HG02852 (cell line): ENCODE results near the gene EDN3.

Experiments
- ATAC-seq: cut with Tn5 transposase; IDR thresholded peaks from one replicate; pipeline ENCODE4 v1.9.1; 2021; ENCODE audit warnings: mild to moderate bottlenecking, moderate library complexity; ENCODE audit not compliant: unreplicated experiment

Gene EDN3

GRCh38 chr20:59300333-59301081 is at the start of gene EDN3:
Gene EDN3 (plus strand): TSS chr20:59300611. CDS start chr20:59300813, 202 bp downstream.
- ATAC-seq, result no peak

DNA sequence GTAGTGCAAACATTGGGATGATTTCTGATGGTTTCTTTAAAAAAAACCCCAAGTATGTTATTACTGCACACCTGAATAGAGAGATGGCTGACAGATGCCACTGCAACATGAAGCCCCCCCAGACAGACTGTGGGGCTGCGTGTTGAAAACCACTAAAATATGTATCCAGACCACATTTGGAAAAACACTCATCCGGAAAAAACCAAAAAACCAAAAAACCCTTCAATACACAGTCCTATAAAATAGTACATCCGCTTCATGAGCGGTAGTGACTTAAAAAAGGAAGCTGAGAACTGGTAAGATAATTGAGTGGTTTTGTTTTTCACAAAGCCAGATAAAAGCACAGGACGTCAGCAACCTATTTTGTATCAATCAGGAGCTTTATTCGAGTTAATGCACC is 47.1 kb upstream of the EDN3 start:
- no peak for ATAC-seq

DNA sequence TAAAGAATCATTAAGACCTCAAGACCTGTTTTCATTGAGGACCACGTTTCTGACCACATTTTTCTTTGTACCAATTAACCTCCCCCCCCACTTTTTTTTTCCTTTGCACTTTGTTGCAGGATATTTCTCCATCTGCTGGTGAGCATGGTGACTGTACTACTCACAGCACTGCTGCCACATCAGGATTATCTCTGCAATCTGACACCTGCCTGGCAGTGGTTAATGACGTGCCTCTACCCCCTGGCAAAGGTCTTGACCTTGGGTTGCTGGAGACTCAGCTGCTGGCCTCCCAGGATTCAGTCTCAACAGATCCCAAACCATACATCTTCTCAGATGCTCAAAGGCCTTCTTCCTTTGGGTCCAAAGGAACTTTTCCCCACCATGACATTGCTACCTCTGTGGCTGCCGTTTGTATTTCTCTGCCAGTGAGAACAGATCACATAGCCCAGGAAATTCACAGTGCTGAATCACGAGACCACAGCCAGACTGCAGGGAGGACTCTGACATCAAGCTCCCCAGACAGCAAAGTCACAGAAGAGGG is 46.6 kb upstream of the EDN3 start:
- no peak for ATAC-seq

GRCh38 chr20:59255256-59255655 is 45.2 kb upstream of the EDN3 start:
- no peak for ATAC-seq

GRCh38 chr20:59258221-59258621 is 42.2 kb upstream of the EDN3 start:
- no peak for ATAC-seq

DNA sequence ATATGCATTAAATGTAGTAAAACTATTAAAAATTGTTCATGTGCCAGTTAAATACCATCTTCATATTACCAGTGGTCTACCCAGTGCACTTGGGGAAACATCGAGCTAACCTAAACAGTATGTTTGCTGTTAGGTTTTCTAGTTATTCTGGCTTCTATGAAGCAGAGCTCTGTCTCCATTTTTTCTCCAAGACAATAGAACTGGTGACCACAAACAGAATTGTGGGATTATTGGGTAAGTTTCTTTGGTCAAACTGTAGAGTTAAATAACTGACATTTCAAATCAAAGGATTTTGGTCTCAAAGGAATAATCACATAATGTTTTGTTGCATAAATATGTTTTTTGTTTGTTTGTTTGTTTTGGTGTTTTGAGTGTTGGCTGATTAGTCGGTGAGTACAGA is 40.5 kb upstream of the EDN3 start:
- no peak for ATAC-seq

DNA sequence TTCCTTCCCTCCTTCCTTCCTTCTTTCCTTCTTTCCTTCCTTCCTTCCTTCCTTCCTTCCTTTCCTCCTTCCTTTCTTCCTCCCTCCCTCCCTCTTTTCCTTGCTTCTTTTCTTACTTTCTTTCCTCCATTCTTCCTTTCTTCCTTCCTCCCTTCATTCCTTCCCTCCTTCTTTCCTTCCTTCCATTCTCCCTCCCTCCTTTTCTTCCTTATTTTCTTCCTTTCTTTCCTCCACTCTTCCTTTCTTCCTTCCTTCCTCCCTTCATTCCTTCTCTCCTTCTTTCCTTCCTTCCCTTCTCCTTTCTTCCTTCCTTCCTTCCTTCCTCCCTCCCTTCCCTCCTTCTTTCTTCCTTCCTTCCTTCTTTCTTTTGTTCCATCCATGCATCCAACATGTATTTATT is 35.1 kb upstream of the EDN3 start:
- no peak for ATAC-seq

DNA sequence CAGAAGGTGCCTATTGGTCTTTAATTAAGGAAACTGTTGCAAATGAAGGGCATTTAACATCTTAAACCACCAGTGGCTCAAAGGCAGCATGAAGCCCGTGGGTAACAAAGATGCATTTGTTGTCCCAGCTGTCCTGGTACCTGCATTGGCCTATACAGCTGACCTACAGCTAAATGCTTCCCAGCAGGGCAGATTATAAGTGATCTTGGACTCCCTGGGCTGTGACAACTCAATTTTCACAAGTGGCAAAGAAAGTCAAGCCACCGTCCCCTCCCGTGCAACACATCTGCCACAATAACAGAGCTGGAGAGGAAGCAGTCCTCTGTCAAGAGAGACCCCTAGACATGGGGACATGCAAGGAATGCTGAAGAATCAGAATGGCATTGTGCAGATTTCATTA is 31.5 kb upstream of the EDN3 start:
- no peak for ATAC-seq

DNA sequence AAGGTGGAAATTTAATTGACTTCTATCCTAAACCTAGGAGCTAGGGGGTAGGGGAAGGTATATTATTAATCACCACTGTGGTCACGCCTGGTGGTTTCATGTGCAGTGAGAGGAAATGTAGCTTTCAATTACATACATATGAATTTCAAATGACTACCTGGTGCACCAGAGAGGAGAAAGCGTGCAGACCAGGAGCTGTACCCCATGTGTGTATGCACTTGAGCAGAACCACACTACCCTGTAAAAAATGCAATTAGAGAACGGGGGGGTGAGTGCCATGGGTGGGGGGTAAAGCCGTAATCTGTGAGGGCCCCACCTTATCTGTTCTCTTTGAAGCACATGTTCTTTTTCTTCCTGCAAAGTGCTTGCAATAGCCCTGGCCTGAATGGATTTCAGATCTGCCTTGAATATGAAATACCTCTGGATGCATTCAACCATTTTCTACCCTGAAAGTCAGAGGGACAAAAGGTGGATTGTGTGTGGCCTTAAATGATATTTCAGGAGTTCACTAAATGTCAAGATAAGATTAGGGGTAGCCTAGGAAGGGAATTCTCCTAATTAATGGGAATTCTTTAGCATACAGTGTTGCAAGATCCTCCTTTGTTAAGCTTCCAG is 30.9 kb upstream of the EDN3 start:
- no peak for ATAC-seq

DNA sequence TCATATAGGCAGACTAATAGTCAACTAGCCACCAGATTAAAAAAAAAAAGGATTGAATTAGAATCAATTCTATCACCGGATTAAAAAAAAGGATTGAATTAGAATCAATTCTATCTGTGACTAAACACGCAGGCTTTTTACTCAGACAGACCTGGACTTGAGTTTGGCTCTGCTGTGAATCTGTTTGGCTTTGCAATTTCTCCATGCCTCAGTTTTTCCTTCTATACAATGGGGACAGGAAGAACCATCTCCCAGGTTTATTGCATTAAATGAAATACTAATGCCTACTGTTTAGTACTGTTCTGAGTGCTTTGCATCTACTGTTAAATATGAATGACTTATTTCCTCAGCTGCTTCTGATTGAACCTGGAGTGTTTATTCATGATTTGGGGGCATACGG is 30.0 kb upstream of the EDN3 start:
- no peak for ATAC-seq

- ATAC-seq, result no peak
These were observed 26.6 kb upstream of the EDN3 start for GRCh38 chr20:59273739-59274357.

DNA sequence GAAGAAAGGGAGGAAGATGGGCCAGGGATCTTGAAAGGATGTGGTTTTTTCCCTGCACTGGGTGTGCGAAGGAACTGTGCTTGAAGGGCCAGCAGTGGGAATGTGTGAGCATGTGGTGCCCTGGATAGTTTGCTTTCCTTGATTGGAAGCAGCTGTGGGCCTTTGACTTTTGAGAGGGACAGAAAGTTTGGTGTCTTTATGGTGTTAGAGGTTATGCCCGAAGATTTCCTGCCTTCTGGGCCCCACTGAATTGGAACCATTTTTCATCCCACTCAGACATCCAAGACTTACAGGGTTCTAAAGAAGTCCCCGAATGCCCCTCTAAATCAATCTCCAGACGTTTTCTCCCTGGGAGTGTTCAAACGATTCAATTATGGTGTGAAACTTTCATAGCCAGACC is 23.5 kb upstream of the EDN3 start:
- ATAC-seq, result no peak

DNA sequence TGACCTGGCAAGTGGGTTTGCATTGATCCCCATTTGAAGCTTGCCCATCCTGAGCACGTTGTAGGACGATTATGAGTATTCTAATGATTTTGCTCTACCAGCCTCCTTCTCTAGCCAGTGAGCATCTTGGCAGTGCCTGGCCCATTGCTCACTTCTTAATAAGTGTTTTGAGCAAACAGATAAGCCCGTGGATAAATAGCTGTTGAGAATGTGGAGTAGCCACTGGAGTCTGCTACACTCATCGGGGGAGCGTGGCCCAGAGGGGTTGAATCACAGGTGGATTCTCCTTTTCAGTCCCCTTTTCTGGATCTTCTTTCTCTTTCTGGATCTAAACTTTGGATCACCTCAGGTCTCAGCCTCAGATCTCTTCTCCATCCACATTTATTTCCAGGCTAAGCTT is 15.9 kb upstream of the EDN3 start:
- no peak for ATAC-seq

DNA sequence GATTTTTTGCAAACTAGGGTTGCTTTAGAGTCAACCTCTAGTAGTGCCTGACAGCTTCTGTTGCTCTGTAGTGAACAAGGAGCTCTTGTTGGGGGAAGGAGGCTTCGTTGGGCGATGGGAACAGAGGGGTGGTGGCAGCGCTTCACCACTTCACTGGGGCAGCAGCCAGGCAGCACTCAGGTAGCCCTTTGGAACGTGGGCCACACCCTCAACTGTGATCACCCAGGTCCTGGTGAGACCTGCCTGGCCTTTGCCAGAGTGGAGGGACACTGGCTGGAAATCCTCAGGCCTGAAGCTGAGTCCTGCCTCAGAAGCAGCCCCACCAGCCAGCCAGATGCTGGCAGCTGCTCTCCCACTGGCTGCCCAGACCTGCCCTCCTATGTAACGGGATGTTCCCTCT is 10.4 kb upstream of the EDN3 start:
- ATAC-seq, result no peak

- ATAC-seq, result no peak
These were observed 8.5 kb upstream of the EDN3 start for GRCh38 chr20:59291740-59292383.

DNA sequence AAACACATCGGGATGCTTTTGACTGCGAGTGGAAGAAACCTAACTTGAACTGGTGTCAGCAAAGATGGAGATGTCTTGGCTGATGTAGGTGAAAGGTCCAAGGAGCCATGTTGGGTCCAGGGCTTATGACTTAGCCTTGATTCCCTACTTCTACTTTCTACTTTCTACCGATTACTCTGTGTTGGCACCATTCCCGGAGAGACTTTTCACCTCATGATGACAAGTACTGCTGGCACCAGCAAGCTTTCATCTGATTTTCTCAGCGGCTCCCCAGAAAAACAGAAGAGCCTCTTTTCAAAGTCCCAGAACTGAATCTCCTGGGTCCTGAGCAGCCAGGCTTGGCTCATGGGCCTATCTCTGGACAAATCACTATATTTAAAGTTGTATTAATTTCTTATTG is 4.9 kb upstream of the EDN3 start:
- ATAC-seq, result no peak

- no peak for ATAC-seq
These were observed 2.7 kb upstream of the EDN3 start for GRCh38 chr20:59297686-59298085.

DNA sequence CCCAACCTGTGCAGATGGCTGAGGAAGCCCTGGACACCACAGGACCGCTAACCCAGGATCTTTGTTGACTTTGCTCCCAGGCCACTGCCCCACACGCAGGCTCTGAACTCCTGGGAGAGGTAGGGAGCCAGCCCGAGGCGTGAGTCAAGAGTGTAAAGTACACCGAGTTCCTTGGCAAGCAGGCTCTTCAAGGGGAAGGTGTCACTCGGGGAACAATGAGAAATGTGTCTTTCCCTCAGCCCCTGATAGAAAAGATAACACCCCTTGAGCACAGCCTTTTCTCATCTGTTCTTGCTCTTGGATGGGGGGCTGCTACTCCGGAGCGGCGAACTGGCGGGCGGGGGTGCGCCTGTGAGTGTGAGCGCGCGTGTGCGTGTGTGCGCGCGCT is 472 bp upstream of the EDN3 start:
- ATAC-seq, result no peak

- ATAC-seq, result no peak
These were observed 1.1 kb downstream of the EDN3 start for GRCh38 chr20:59301343-59302007.

- no peak for ATAC-seq
These were observed 5.7 kb downstream of the EDN3 start for GRCh38 chr20:59305908-59306655.
